Endometrial microvascular endothelial cells (primary cell): ENCODE results near the gene PAM. TPM values are rescaled to one million over a fixed set of nuclear protein-coding genes. Genes with fewer than 3 reads are reported as not detected.
"Not testable (repeated sequence)": the region's sequence is repeated elsewhere in the genome, so short reads cannot be mapped to it uniquely, and the experiment has no call there.

Source experiments
- in situ Hi-C: cut with HindIII; loops from 2 replicates; pipeline ENCODE4 v1.10.0; 2017; ENCODE audit warnings: low sequenced_read_pairs, low pct_unique_long_range_greater_than_20kb; ENCODE audit errors: inconsistent ontology term
- total RNA-seq: library from RNA; depleted of rRNA; stranded (reverse); fragments of >200 nt; gene quantifications from one replicate; pipeline ENCODE4 v1.2.3, GENCODE V29; 2015; ENCODE audit errors: inconsistent ontology term

The PAM gene
- total RNA-seq, 1 donor from 2014 or later, result 168 TPM

GRCh38 chr5:102999621-103000020 is 244.5 kb downstream of the PAM start:
- in situ Hi-C loops, result not testable (repeated sequence)

- in situ Hi-C loops, result no loop called here
These were observed 245.0 kb downstream of the PAM start for GRCh38 chr5:103000089-103000488.

- in situ Hi-C loops, result no loop called here
These were observed 248.8 kb downstream of the PAM start for GRCh38 chr5:103003872-103004271.

- in situ Hi-C loops, result no loop called here
These were observed 250.2 kb downstream of the PAM start for GRCh38 chr5:103005276-103005675.

GRCh38 chr5:103006921-103007320 is 251.8 kb downstream of the PAM start:
- in situ Hi-C loops, result no loop called here

- in situ Hi-C loops, result no loop called here
These were observed 255.1 kb downstream of the PAM start for GRCh38 chr5:103010168-103010567.

GRCh38 chr5:103013933-103014552 is 258.9 kb downstream of the PAM start:
- in situ Hi-C loops, result no loop called here

DNA sequence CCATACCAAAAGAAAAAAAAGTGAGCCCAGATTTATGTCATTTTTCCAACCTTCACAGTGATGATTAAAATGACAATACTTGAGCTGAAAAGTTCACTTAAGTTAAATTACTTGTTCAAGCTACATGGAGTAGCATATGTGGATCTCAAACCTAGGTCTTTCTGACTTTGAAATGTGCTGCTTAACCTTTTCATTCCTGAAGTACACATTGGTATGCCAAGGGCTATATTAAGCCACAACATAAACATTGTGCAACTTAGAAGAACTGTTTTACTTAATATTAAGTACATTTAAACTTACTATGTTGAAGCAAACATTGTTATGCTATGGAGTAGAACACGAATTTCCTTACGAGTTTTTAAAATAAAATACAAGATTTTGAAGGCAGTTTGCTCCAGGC is 259.9 kb downstream of the PAM start:
- in situ Hi-C loops, result no loop called here

DNA sequence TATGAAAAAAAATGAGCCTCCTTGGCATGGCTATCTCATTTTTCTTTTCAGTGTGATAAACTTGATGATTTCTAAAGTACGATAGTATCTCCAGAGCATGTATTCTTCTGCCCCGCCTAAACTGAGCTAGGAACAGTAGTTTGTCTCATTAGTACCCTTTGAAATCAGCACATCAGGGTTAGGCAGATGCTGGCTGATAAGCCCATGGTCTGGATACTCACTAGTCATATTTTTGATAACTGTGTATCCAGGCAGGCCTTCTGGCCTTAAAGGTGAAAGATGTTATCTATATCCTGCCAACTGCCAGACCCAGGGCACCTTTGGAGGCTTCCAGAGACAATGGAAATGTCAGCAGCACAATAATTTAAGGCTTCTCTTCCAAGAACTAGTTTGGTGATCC is 261.1 kb downstream of the PAM start:
- in situ Hi-C loops, result no loop called here

DNA sequence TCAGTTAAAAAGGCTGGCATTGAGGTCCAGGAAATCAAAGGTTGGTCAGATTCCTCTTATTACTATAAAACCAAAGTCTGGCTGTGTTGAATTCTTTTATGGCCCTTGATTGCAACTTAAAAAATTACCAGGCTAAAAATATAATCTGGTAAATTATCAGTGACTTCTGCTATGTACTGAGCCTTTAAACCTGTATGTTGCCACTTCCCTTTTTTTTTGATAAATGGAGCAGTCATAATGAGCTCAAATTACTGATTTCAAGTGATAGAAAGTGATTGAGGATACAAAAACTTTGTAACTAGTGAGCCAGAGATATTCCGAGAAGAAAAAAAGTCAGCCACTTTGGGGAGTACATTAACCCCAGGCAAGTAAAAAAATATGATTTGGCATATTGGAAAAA is 264.7 kb downstream of the PAM start:
- in situ Hi-C loops, result no loop called here

GRCh38 chr5:103021314-103021713 is 266.2 kb downstream of the PAM start:
- in situ Hi-C loops, result no loop called here

DNA sequence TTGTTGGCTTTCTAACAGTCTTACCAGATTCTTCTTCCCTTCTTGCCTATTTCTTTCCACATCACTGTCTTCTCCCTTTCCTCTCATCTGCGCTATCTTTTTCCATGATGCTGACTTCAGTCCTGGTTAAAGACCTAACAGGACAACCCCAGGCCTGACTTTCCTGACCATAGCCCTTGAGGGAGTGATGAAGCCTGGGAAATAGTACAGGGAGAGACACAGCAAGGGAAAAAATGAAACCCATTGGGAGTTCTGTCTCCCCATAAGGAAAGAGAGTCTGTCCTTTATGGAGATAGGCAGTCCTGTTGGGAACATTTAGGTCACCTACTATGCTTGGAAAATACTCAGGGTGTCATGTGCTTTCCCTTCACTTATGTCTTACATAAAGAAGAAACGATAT is 272.2 kb downstream of the PAM start:
- in situ Hi-C loops, result no loop called here

GRCh38 chr5:103031607-103032006 is 276.5 kb downstream of the PAM start:
- in situ Hi-C loops, result no loop called here

DNA sequence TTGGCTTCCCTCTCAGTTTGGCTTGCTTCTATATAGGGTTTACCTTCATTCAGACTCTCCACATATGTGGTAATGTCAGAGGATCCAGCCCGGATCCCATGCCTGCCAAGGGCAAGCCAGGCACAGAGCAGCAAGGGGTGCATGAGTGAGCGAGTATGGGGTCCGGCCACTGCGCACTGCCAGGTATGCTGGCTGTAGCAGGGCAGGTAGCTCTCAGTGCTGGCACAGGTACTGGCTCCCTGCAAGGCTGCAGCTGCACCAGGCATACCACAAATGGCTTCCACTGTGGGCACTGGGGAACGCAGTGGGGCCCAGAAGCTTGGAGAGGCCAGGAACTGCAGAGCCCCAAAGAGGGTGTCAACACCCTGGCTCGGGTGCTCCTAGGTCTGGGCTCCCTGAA is 278.6 kb downstream of the PAM start:
- in situ Hi-C loops, result no loop called here

GRCh38 chr5:103034662-103035392 is 279.7 kb downstream of the PAM start:
- in situ Hi-C loops, result no loop called here

DNA sequence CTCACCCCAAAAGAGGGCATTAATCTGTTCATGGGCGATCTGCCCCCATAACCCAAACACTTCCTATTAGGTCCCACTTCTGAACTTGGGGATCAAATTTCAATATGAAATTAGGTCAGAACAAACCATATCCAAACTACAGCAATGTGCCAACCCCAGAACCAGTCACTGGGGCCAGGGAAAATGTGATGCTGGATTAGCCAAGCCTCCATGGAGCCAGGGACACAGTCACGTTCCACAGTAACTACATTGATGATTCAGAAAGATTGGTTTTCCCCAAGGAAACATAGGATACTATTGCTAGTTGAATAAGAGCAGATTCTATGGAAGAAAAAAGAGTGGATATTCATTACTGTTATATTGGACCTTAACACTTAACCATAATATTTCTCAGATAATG is 280.6 kb downstream of the PAM start:
- in situ Hi-C loops, result no loop called here

- in situ Hi-C loops, result no loop called here
These were observed 281.5 kb downstream of the PAM start for GRCh38 chr5:103036601-103037000.

DNA sequence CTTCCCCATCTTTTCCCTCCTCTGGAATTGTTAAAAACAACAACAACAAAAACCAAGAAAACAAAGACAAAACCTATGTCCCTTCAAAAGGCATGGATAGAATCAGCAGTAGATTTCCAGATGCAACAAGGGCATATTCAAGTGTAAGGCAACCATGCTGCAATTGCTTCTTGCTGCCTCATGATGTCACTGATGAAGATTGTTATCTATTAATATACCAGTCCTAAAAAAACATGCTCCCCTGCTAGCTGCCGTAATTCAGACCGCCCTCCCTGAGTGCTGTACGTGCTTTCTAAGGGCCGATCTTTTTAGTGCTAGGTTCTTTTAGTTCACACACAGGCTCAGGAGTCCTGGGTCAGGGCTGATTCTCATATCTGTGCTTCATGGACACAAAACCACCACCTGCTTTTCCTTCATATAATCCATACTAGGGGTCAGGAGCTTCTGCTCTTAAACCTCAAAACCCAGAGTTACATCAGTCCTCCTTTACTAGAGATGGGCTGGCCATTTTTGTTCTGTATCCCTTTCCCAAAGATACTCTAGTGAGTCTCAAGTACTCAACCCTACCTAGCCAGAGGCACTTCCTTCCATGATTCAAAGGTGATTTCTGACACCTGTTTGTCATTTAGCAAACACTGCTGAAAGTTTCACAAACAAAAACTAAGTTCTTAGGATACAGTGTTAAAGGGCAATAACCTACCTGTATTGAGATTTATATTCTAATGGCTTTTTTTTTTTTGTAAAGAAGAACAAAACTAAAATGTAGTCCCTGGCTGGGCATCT is 282.8 kb downstream of the PAM start:
- in situ Hi-C loops, result no loop called here

- in situ Hi-C loops, result no loop called here
These were observed 286.1 kb downstream of the PAM start for GRCh38 chr5:103041071-103041676.

- in situ Hi-C loops, result not testable (repeated sequence)
These were observed 291.6 kb downstream of the PAM start for GRCh38 chr5:103046706-103047105.
